Measurements from ENCODE around the gene C20orf202. TPM values are rescaled to one million over a fixed set of nuclear protein-coding genes. Genes with fewer than 3 reads are reported as not detected.

C20orf202 gene
- total RNA-seq, 1 experiment from 2014 or later = not detected

GRCh38 chr20:1184638-1185315, 18.5 kb upstream of the C20orf202 start, which contains the start of gene TMEM74B:
TMEM74B (minus strand) TSS chr20:1184981; CDS start chr20:1183801, 1,180 bp downstream.
- peak within 1 kb of the TSS; percentile 78 for H3K4me2 ChIP-seq (ENCODE audit: low read length)
- DNase-seq (ENCODE audit: low read depth, low spot score) = no peak
- ChIA-PET RAD21 (ENCODE audit: low non-redundant PET in 1 of 2, low total read pairs in 2 of 2, uncharacterized antibody in 2 of 2, unreplicated experiment in 2 of 2) (no interaction called here), POLR2A (no interaction called here), CTCF (interaction anchor here (0.6 to 1.4 kb wide), 6 partner anchors 9 to 318 kb away, joined by 3 to 5 read pairs (median 4); partner anchors contain the start of gene C20orf202)
- intact Hi-C loops (cut with micrococcal nuclease) = loop anchor here (10.0 kb wide), 1 partner anchor 370 kb away; no protein-coding TSS in a partner anchor
- no peak for TF ChIP-seq MAX (IDR thresholded peaks at IDR 0.05)
- peak; percentile 76 for TF ChIP-seq ZFX (IDR thresholded peaks at IDR 0.05)
- H3K9me3 ChIP-seq (ENCODE audit: control insufficient read depth in 1 of 2, insufficient read depth in 1 of 2, low read depth in 1 of 2, low read length in 2 of 2) = no peaks in the 10 kb centered on the region
- ATAC-seq = peak; percentile 39
- peaks cover 14 to 32% of the 10 kb centered on the region in 2 experiments; a peak in 3 of 4 replicates for H3K4me1 ChIP-seq (ENCODE audit: control insufficient read depth in 1 of 2, insufficient read depth in 2 of 2, low read length in 2 of 2)
- H3K9ac ChIP-seq (ENCODE audit: low read length) = peak within 1 kb of the TSS; percentile 58
- peak within 1 kb of the TSS; percentile 22; the same call in 1 of the 2 replicates for H3K27ac ChIP-seq (ENCODE audit: low read depth, low read length)
- H4K20me1 ChIP-seq (ENCODE audit: insufficient read depth) = no peaks in the 10 kb centered on the region
- H2AFZ ChIP-seq (ENCODE audit: low read depth, low read length, poor library complexity, severe bottlenecking) = no peak within 1 kb of the TSS
- H3K4me3 ChIP-seq (replicated peaks in 1 of 2; ENCODE audit: low read depth in 1 of 2, low read length in 2 of 2) = peak within 1 kb of the TSS; percentile 51 to 59
- H3K27me3 ChIP-seq (ENCODE audit: insufficient read depth, low read length) = peaks cover 4% of the 10 kb centered on the region; the same call in 1 of the 2 replicates
- no peaks in the 10 kb centered on the region for H3K9me2 ChIP-seq (ENCODE audit: insufficient read depth)
- no peaks in the 10 kb centered on the region for H3K79me2 ChIP-seq (ENCODE audit: insufficient read depth, low read length)
- BruUV-seq (replicated peaks) = no TSS peak
- H3K36me3 ChIP-seq (ENCODE audit: control insufficient read depth in 1 of 2, insufficient read depth in 2 of 2, low read length in 2 of 2) = no peaks in the 10 kb centered on the region

GRCh38 chr20:1185316-1185741, 17.9 kb upstream of the C20orf202 start:
- peaks cover 14 to 32% of the 10 kb centered on the region in 2 experiments; a peak in 3 of 4 replicates for H3K4me1 ChIP-seq (ENCODE audit: control insufficient read depth in 1 of 2, insufficient read depth in 2 of 2, low read length in 2 of 2)
- intact Hi-C loops (cut with micrococcal nuclease) = loop anchor here (10.0 kb wide), 1 partner anchor 371 kb away; no protein-coding TSS in a partner anchor
- peak overlapping the region; percentile 58 for H3K9ac ChIP-seq (ENCODE audit: low read length)
- H3K4me2 ChIP-seq (ENCODE audit: low read length) = peak overlapping the region; percentile 78
- H3K9me2 ChIP-seq (ENCODE audit: insufficient read depth) = no peaks in the 10 kb centered on the region
- ChIA-PET CTCF (interaction anchor here (0.6 to 1.4 kb wide), 7 partner anchors 9 to 318 kb away, joined by 3 to 5 read pairs (median 4); partner anchors contain the start of gene C20orf202), RAD21 (ENCODE audit: low non-redundant PET in 1 of 2, low total read pairs in 2 of 2, uncharacterized antibody in 2 of 2, unreplicated experiment in 2 of 2) (no interaction called here), POLR2A (no interaction called here)
- no peaks in the 10 kb centered on the region for H3K9me3 ChIP-seq (ENCODE audit: control insufficient read depth in 1 of 2, insufficient read depth in 1 of 2, low read depth in 1 of 2, low read length in 2 of 2)
- H3K4me3 ChIP-seq (replicated peaks in 1 of 2; ENCODE audit: low read depth in 1 of 2, low read length in 2 of 2) = peak overlapping the region; percentile 51 to 59
- no TSS peak for BruUV-seq (replicated peaks)
- H3K27me3 ChIP-seq (ENCODE audit: insufficient read depth, low read length) = peaks cover 4% of the 10 kb centered on the region; the same call in 1 of the 2 replicates
- H4K20me1 ChIP-seq (ENCODE audit: insufficient read depth) = no peaks in the 10 kb centered on the region
- no peaks in the 10 kb centered on the region for H3K79me2 ChIP-seq (ENCODE audit: insufficient read depth, low read length)
- H3K36me3 ChIP-seq (ENCODE audit: control insufficient read depth in 1 of 2, insufficient read depth in 2 of 2, low read length in 2 of 2) = no peaks in the 10 kb centered on the region
- ATAC-seq (peak; percentile 66), DNase-seq (ENCODE audit: low read depth, low spot score) (no peak)
- no peak overlapping the region for H2AFZ ChIP-seq (ENCODE audit: low read depth, low read length, poor library complexity, severe bottlenecking)
- TF ChIP-seq ZFX (IDR thresholded peaks at IDR 0.05) = peak; percentile 41
- TF ChIP-seq EGR1 (IDR thresholded peaks at IDR 0.05; ENCODE audit: low read depth) = no peak
- peak overlapping the region; percentile 22; the same call in 1 of the 2 replicates for H3K27ac ChIP-seq (ENCODE audit: low read depth, low read length)

All from HCT116 (cell line).